Endodermal cell (in vitro differentiated cells): ENCODE measurements around the gene CTTNBP2NL. TPM values are rescaled to one million over a fixed set of nuclear protein-coding genes. Genes with fewer than 3 reads are reported as not detected.

Source experiments
- DNase-seq: peaks from one replicate; pipeline ENCODE4 v3.0.0-alpha.2; 2017
- H3K27ac ChIP-seq: 2 replicates; pipeline ENCODE4 v1.5.1; 2013; ENCODE audit warnings: mild to moderate bottlenecking, low read depth, low read length, moderate library complexity
- H3K27me3 ChIP-seq: 2 replicates; pipeline ENCODE4 v1.6.1; 2013; ENCODE audit warnings: mild to moderate bottlenecking, low read length, moderate library complexity; ENCODE audit not compliant: insufficient read depth, control insufficient read depth, poor library complexity, severe bottlenecking
- H3K36me3 ChIP-seq: 2 replicates; pipeline ENCODE4 v1.7.0; 2013; ENCODE audit warnings: mild to moderate bottlenecking, low read length, moderate library complexity; ENCODE audit not compliant: control insufficient read depth, insufficient read depth
- H3K4me1 ChIP-seq: one replicate; pipeline ENCODE4 v1.7.0; 2013; ENCODE audit warnings: low read length; ENCODE audit not compliant: control insufficient read depth, insufficient read depth
- H3K4me3 ChIP-seq: 2 replicates; pipeline ENCODE4 v1.5.1; 2013; ENCODE audit warnings: mild to moderate bottlenecking, low read length, moderate library complexity
- H3K9ac ChIP-seq: 2 replicates; pipeline ENCODE4 v1.6.1; 2013; ENCODE audit warnings: mild to moderate bottlenecking, low read length, moderate library complexity; ENCODE audit not compliant: poor library complexity, severe bottlenecking; ENCODE audit errors: extremely low read depth
- H3K9me3 ChIP-seq: 2 replicates; pipeline ENCODE4 v1.6.1; 2013; ENCODE audit warnings: mild to moderate bottlenecking, low read length, moderate library complexity; ENCODE audit not compliant: control insufficient read depth
- H3K27ac Mint-ChIP-seq: 2 replicates; pipeline ENCODE4 v1.8.0; 2020; ENCODE audit warnings: mixed read lengths
- H3K27me3 Mint-ChIP-seq: 2 replicates; pipeline ENCODE4 v1.8.0; 2021; ENCODE audit warnings: mild to moderate bottlenecking, mixed read lengths; ENCODE audit not compliant: insufficient read depth
- H3K36me3 Mint-ChIP-seq: 2 replicates; pipeline ENCODE4 v1.8.0; 2020; ENCODE audit warnings: low read depth, mixed read lengths
- H3K4me1 Mint-ChIP-seq: 2 replicates; pipeline ENCODE4 v1.8.0; 2020; ENCODE audit warnings: mixed read lengths
- H3K4me3 Mint-ChIP-seq: 2 replicates; pipeline ENCODE4 v1.8.0; 2020; ENCODE audit warnings: mild to moderate bottlenecking, moderate library complexity, mixed read lengths
- H3K9me3 Mint-ChIP-seq: 2 replicates; pipeline ENCODE4 v1.8.0; 2020; ENCODE audit warnings: mild to moderate bottlenecking, mixed read lengths
- CTCF ChIP-seq: fragments of 200-600 bp; sonication (generic); conservative IDR thresholded peaks from 2 replicates; pipeline ENCODE4 v1.5.0; 2021; ENCODE audit warnings: antibody characterized with exemption, mild to moderate bottlenecking
- WGBS, 2 experiments: methylation state at CpG; one replicate each; pipeline versions ENCODE4 v1.1.5 to v1.1.7; 2013; ENCODE audit warnings: missing lambda C conversion rate in 2 of 2, mixed read lengths in 1 of 2; ENCODE audit not compliant: insufficient coverage in 1 of 2, insufficient read length in 1 of 2; 5-methylcytosine and 5-hydroxymethylcytosine counted together
- total RNA-seq, 2 donors: library from RNA; stranded (reverse); fragmentation: NEBNext Ultra II Directional in 1 of 2; extraction: Animal tissue kit (Norgen Biotek cat#: 25700) in 1 of 2; gene quantifications; 2 replicates in 1 of 2; 3 replicates in 1 of 2; pipeline ENCODE4 v1.2.1, GENCODE V29; 2021

Gene CTTNBP2NL
- total RNA-seq, 2 donors from 2014 or later = 36.0 to 41.5 TPM

DNA sequence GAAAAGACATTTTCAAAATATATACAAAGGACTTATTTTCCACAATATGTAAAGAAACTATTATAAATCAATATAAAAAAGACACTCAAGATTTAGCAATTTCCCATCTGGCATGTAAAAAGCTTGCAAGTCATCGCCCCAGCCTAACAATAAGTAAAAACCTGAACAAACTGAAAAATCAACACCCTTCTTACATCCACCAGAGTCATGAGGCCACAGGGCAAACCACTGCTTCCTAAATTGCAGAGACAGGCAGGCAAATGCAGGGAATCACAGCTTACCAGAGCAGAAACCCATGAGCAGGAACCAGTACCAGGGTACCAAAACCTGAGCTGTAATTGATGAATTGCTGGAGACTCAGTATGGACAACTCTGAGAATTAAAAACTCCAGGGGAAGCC lies 96.1 kb downstream of the CTTNBP2NL start:
- H3K9me3 ChIP-seq = no peaks in the 10 kb centered on the region
- H3K4me3 Mint-ChIP-seq = no peak overlapping the region
- no peak overlapping the region for H3K4me3 ChIP-seq
- WGBS, 2 experiments = 83% methylated on average over 1 of the region's 1 CpG; no CpG with 5 or more reads in 1 of the 2 experiments
- no peak overlapping the region for H3K27ac ChIP-seq
- peaks cover 3% of the 10 kb centered on the region for H3K4me1 Mint-ChIP-seq
- H3K9ac ChIP-seq = no peak overlapping the region
- no peaks in the 10 kb centered on the region for H3K36me3 Mint-ChIP-seq
- H3K4me1 ChIP-seq = no peaks in the 10 kb centered on the region
- no peaks in the 10 kb centered on the region for H3K36me3 ChIP-seq
- peaks cover 27% of the 10 kb centered on the region for H3K27me3 Mint-ChIP-seq
- no peak for DNase-seq
- no peak overlapping the region for H3K27ac Mint-ChIP-seq
- H3K27me3 ChIP-seq = no peaks in the 10 kb centered on the region
- H3K9me3 Mint-ChIP-seq = no peaks in the 10 kb centered on the region
- TF ChIP-seq CTCF = no peak

DNA sequence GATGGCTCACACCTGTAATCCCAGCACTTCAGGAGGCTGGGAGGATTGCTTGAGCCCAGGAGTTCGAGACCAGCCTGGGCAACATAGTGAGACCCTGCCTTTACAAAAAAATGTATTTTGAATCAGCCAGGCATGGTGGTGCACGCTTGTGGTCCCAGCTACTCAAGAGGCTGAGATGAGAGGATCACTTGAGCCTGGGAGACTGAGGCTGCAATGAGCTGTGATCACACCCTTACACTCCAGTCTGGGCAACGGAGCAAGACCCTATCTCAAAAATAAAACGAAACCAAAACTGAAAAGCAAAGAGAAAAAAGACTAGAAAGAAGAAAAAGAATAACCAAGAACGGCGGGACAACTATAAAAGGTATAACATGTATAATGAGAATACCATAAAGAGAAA lies 97.3 kb downstream of the CTTNBP2NL start:
- no peaks in the 10 kb centered on the region for H3K36me3 Mint-ChIP-seq
- Histone ChIP-seq H3K27me3 (no peaks in the 10 kb centered on the region), H3K9me3 (no peaks in the 10 kb centered on the region), H3K4me1 (no peaks in the 10 kb centered on the region), H3K36me3 (no peaks in the 10 kb centered on the region), H3K27ac (no peak overlapping the region), H3K4me3 (no peak overlapping the region), H3K9ac (no peak overlapping the region)
- H3K4me1 Mint-ChIP-seq = peaks cover 3% of the 10 kb centered on the region
- DNase-seq = no peak
- H3K4me3 Mint-ChIP-seq = no peak overlapping the region
- TF ChIP-seq CTCF = no peak
- 68 to 79% methylated on average over 2 to 5 of the region's 6 CpGs for WGBS, 2 experiments
- H3K27ac Mint-ChIP-seq = no peak overlapping the region
- peaks cover 32% of the 10 kb centered on the region for H3K27me3 Mint-ChIP-seq
- H3K9me3 Mint-ChIP-seq = no peaks in the 10 kb centered on the region

GRCh38 chr1:112496290-112496689 lies 100.3 kb downstream of the CTTNBP2NL start:
- H3K27ac Mint-ChIP-seq = no peak overlapping the region
- H3K36me3 Mint-ChIP-seq = no peaks in the 10 kb centered on the region
- no peaks in the 10 kb centered on the region for H3K36me3 ChIP-seq
- WGBS, 2 experiments = 82 to 88% methylated on average over 2 to 5 of the region's 5 CpGs
- peaks cover 54% of the 10 kb centered on the region for H3K27me3 Mint-ChIP-seq
- no peak overlapping the region for H3K4me3 ChIP-seq
- H3K4me3 Mint-ChIP-seq = no peak overlapping the region
- peaks cover 8% of the 10 kb centered on the region for H3K27me3 ChIP-seq
- H3K4me1 Mint-ChIP-seq = no peaks in the 10 kb centered on the region
- no peaks in the 10 kb centered on the region for H3K4me1 ChIP-seq
- H3K9ac ChIP-seq = no peak overlapping the region
- no peak for DNase-seq
- no peaks in the 10 kb centered on the region for H3K9me3 ChIP-seq
- no peak overlapping the region for H3K27ac ChIP-seq
- no peaks in the 10 kb centered on the region for H3K9me3 Mint-ChIP-seq
- TF ChIP-seq CTCF = no peak
